GM12865 (cell line): ENCODE data around the gene PPAN.
A peak's percentile ranks its signal among the peaks of the same experiment; 100 is the strongest.

Experiments
- DNase-seq: peaks from one replicate; pipeline ENCODE4 v3.0.0; 2010; ENCODE audit warnings: low read depth
- H3K4me3 ChIP-seq: 2 replicates; pipeline ENCODE4 v1.5.1; 2011; ENCODE audit warnings: mild to moderate bottlenecking, low read depth, low read length, control low read depth
- CTCF ChIP-seq: IDR thresholded peaks from 2 replicates; pipeline ENCODE4 v1.5.1; 2011; ENCODE audit warnings: low read length, control low read depth, low read depth, inconsistent platforms; ENCODE audit not compliant: insufficient read depth; ENCODE audit errors: missing control alignments

The PPAN gene

GRCh38 chr19:10110076-10110971 is 4.2 kb downstream of the PPAN start:
- no peak for DNase-seq
- peak overlapping the region; percentile 45 for H3K4me3 ChIP-seq
- TF ChIP-seq CTCF = no peak

DNA sequence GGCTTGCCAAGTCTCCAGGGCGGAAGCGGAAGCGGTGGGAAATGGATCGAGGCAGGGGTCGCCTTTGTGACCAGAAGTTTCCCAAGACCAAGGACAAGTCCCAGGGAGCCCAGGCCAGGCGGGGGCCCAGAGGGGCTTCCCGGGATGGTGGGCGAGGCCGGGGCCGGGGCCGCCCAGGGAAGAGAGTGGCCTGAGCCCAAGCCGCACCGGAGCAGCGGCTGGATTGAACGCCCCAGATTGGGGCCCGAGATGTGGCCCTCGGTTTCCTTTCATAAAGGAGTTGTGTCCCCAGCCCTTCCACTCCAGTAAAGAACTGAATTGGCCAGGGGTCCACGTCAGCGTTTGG is 4.8 kb downstream of the PPAN start:
- peak overlapping the region; percentile 45 for H3K4me3 ChIP-seq
- no peak for TF ChIP-seq CTCF
- no peak for DNase-seq

DNA sequence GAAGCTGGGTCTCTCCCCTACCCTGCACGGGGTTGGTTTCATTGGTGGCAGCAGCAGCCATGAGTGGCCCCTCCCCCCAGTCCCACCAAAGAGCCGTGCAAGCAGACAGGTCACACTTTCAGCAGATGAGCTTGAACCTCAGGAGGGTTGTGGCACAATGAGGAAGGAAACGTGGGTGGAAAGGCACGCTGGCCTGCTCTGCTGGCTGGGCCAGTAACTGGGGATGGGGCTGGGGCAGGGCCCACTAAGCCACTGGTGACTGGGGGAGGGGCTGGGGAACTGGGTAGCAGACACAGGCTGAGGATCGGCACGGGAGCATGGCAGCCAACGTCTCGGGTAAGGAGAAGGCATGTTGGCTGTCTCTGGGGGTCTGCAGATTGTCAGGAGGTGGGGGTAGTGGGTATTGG is 5.2 kb downstream of the PPAN start, which contains the start of gene P2RY11:
TSS of gene P2RY11 (plus strand) at position 289 of the 407 bp plus-strand sequence. CDS start at position 318, 29 bp downstream.
- H3K4me3 ChIP-seq = peak within 1 kb of the TSS; percentile 45
- peak; percentile 79 for DNase-seq
- TF ChIP-seq CTCF = no peak

DNA sequence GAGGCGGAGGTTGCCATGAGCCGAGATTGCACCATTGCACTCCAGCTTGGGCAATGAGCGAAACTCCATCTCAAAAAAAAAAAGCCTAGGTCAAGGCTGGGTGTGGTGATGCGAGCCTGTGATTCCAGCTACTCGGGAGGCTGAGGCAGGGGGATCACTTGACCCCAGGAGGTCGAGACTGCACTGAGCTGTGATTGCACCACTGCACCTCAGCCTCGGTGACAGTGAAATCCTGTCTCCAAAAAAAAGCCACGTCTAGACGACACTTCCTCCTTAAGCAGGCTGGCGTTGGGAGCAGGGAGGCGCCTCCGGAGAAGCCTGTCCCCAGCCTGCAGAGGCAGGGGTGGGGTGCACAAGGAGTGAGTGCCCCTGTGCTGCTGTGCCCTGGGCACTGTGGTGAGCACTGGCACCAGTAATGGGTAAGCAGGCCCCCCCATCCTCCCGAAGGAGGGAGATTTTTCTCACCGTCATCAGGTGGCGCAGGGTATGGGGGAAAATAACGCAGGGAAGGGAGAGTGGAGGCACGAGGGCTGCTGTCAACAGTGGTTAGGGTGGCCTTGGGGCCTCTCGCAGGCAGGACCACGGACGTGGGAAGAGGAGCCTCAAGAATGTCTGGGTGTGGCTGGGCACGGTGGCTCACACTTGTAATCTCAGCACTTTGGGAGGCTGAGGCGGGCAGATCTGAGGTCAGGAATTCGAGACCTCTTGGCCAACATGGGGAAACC is 6.0 kb downstream of the PPAN start:
- peak overlapping the region; percentile 45 for H3K4me3 ChIP-seq
- DNase-seq = peak; percentile 57
- TF ChIP-seq CTCF = no peak

- TF ChIP-seq CTCF = peak; percentile 90
- H3K4me3 ChIP-seq = peak overlapping the region; percentile 45
- peak; percentile 85 for DNase-seq
Measured at GRCh38 chr19:10112895-10113591, 6.9 kb downstream of the PPAN start.

DNA sequence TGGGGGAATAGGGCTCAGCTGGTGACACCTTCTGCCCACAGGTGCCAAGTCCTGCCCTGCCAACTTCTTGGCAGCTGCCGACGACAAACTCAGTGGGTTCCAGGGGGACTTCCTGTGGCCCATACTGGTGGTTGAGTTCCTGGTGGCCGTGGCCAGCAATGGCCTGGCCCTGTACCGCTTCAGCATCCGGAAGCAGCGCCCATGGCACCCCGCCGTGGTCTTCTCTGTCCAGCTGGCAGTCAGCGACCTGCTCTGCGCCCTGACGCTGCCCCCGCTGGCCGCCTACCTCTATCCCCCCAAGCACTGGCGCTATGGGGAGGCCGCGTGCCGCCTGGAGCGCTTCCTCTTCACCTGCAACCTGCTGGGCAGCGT is 7.4 kb downstream of the PPAN start:
- TF ChIP-seq CTCF = peak; percentile 3
- H3K4me3 ChIP-seq = no peak overlapping the region
- peak; percentile 56 for DNase-seq
